Thyroid gland (tissue), 4 donors: ENCODE data around the gene SMCO1. TPM values are rescaled to one million over a fixed set of nuclear protein-coding genes. Genes with fewer than 3 reads are reported as not detected.
"Not testable (repeated sequence)": the region's sequence is repeated elsewhere in the genome, so short reads cannot be mapped to it uniquely, and the experiment has no call there.

Source experiments
- DNase-seq, 2 donors: peaks; one replicate each; pipeline ENCODE4 v3.0.0-alpha.2; 2019
- H3K27ac ChIP-seq, 3 donors: fragments of 200-600 bp; sonication (generic); 1 replicate in 2 of 3; 2 replicates in 1 of 3; pipeline ENCODE4 v1.5.1; 2016 to 2019; ENCODE audit warnings: mild to moderate bottlenecking in 1 of 3, moderate library complexity in 1 of 3
- H3K27me3 ChIP-seq: fragments of 200-600 bp; sonication (generic); one replicate; pipeline ENCODE4 v1.5.1; 2019
- H3K36me3 ChIP-seq, 2 donors: fragments of 200-600 bp; sonication (generic); one replicate each; pipeline ENCODE4 v1.5.1; 2016 to 2019
- H3K4me1 ChIP-seq, 2 donors: fragments of 200-600 bp; sonication (generic); one replicate each; pipeline ENCODE4 v1.5.1; 2017 to 2019
- H3K4me3 ChIP-seq, 3 donors: fragments of 200-600 bp; sonication (generic); replicated peaks in 1 of 3; 1 replicate in 2 of 3; 2 replicates in 1 of 3; pipeline ENCODE4 v1.5.1; 2016; ENCODE audit warnings: mild to moderate bottlenecking in 1 of 3
- H3K9me3 ChIP-seq: fragments of 200-600 bp; sonication (generic); one replicate; pipeline ENCODE4 v1.5.1; 2017
- CTCF ChIP-seq, 6 experiments: fragments of 200-600 bp in 3 of 6; fragments of 450-650 bp in 3 of 6; sonication (generic) in 3 of 6; IDR thresholded peaks; one replicate each; pipeline ENCODE4 v1.5.1; 2016 to 2019; ENCODE audit warnings: antibody characterized with exemption in 6 of 6, mild to moderate bottlenecking in 2 of 6, inconsistent platforms in 1 of 6, moderate library complexity in 1 of 6
- POLR2A ChIP-seq, 2 donors: fragments of 450-650 bp; IDR thresholded peaks; one replicate each; pipeline ENCODE4 v1.6.1; 2017; ENCODE audit warnings: antibody characterized with exemption in 2 of 2, mild to moderate bottlenecking in 2 of 2, moderate library complexity in 1 of 2
- whole genome bisulfite sequencing, 2 donors: methylation state at CpG; one replicate each; pipeline ENCODE4 v1.1.5; 2017; 5-methylcytosine and 5-hydroxymethylcytosine counted together
- intact Hi-C: fragments of 100-400 bp; cut with DNase I; formaldehyde crosslinking; loops from one replicate; pipeline ENCODE4 v1.15.1; 2023
- total RNA-seq, 4 donors: library from RNA; depleted of rRNA; stranded (reverse); fragments of >200 nt; gene quantifications; one replicate each; pipeline ENCODE4 v1.2.3, GENCODE V29; 2016

SMCO1 gene
- total RNA-seq, 4 donors from 2014 or later, result not detected

GRCh38 chr3:196523841-196524240 is 8.7 kb upstream of the SMCO1 start:
- no peak overlapping the region for H3K27ac ChIP-seq
- intact Hi-C loops, result loop anchor here (10.0 kb wide), 1 partner anchor 269 kb away; no protein-coding TSS in a partner anchor
- WGBS, 2 donors, result 98 to 99% methylated on average over 4 of the region's 4 CpGs
- no peaks in the 10 kb centered on the region for H3K4me1 ChIP-seq
- H3K36me3 ChIP-seq, result no peaks in the 10 kb centered on the region
- no peak for TF ChIP-seq CTCF (IDR thresholded peaks at IDR 0.05)
- no peak for TF ChIP-seq POLR2A (IDR thresholded peaks at IDR 0.05)
- DNase-seq, result no peak
- H3K9me3 ChIP-seq, result no peaks in the 10 kb centered on the region
- H3K4me3 ChIP-seq, result no peak overlapping the region
- no peaks in the 10 kb centered on the region for H3K27me3 ChIP-seq

GRCh38 chr3:196521291-196521690 is 6.1 kb upstream of the SMCO1 start:
- intact Hi-C loops, result loop anchor here (10.0 kb wide), 1 partner anchor 266 kb away; no protein-coding TSS in a partner anchor

GRCh38 chr3:196519718-196520082 is 4.6 kb upstream of the SMCO1 start:
- H3K4me3 ChIP-seq, result no peak overlapping the region
- no peaks in the 10 kb centered on the region for H3K4me1 ChIP-seq
- no peaks in the 10 kb centered on the region for H3K9me3 ChIP-seq
- TF ChIP-seq CTCF (IDR thresholded peaks at IDR 0.05) (no peak), POLR2A (IDR thresholded peaks at IDR 0.05) (no peak)
- H3K27ac ChIP-seq, result no peak overlapping the region
- H3K27me3 ChIP-seq, result no peaks in the 10 kb centered on the region
- DNase-seq, result peak in 1 of 2 donors; percentile 7
- intact Hi-C loops, result loop anchor here (10.0 kb wide), 1 partner anchor 265 kb away; no protein-coding TSS in a partner anchor
- WGBS, 2 donors, result 75 to 82% methylated on average over 5 of the region's 5 CpGs
- no peaks in the 10 kb centered on the region for H3K36me3 ChIP-seq

More at GRCh38 chr3:196521291-196521690, 6.1 kb upstream of the SMCO1 start:
- not testable (repeated sequence) for H3K4me1 ChIP-seq, H3K9me3 ChIP-seq, DNase-seq, H3K36me3 ChIP-seq, H3K27me3 ChIP-seq, H3K4me3 ChIP-seq, H3K27ac ChIP-seq
- WGBS, 2 donors, result 83 to 84% methylated on average over 12 of the region's 12 CpGs

- no peaks in the 10 kb centered on the region for H3K9me3 ChIP-seq
- no peak for TF ChIP-seq POLR2A (IDR thresholded peaks at IDR 0.05)
- peak in 3 of 6 experiments; percentile 6 to 24 (median 13) for TF ChIP-seq CTCF (IDR thresholded peaks at IDR 0.05)
These were observed 4.0 kb upstream of the SMCO1 start for GRCh38 chr3:196518966-196519717.

GRCh38 chr3:196517919-196518318 is 2.8 kb upstream of the SMCO1 start:
- Histone ChIP-seq H3K4me3 (no peak overlapping the region), H3K27ac (no peak overlapping the region), H3K27me3 (no peaks in the 10 kb centered on the region), H3K9me3 (no peaks in the 10 kb centered on the region), H3K36me3 (no peaks in the 10 kb centered on the region), H3K4me1 (no peaks in the 10 kb centered on the region)
- no peak for TF ChIP-seq POLR2A (IDR thresholded peaks at IDR 0.05)
- no peak for TF ChIP-seq CTCF (IDR thresholded peaks at IDR 0.05)
- intact Hi-C loops, result no loop called here
- DNase-seq, result no peak
- WGBS, 2 donors, result 84 to 85% methylated on average over 2 of the region's 2 CpGs

More at GRCh38 chr3:196518966-196519717, 4.0 kb upstream of the SMCO1 start:
- Histone ChIP-seq H3K27me3 (no peaks in the 10 kb centered on the region), H3K36me3 (no peaks in the 10 kb centered on the region), H3K4me3 (no peak overlapping the region), H3K4me1 (no peaks in the 10 kb centered on the region), H3K27ac (no peak overlapping the region)
- 43 to 48% methylated on average over 12 of the region's 12 CpGs for WGBS, 2 donors
- DNase-seq, result peak; percentile 21 to 24
- intact Hi-C loops, result no loop called here
